Smooth muscle cell (in vitro differentiated cells): ENCODE results near the gene RPS3. TPM values are rescaled to one million over a fixed set of nuclear protein-coding genes. Genes with fewer than 3 reads are reported as not detected.

Source experiments
- DNase-seq: peaks from one replicate; lab custom pipeline; 2025; ENCODE audit not compliant: unreplicated experiment; lab: John Stamatoyannopoulos, UW
- H2AFZ ChIP-seq: fragments of 200-600 bp; sonication (generic); 2 replicates; pipeline ENCODE4 v1.6.0; 2016; ENCODE audit warnings: antibody characterized with exemption, low read depth, mild to moderate bottlenecking
- H3F3A ChIP-seq: fragments of 200-600 bp; sonication (generic); 2 replicates; pipeline ENCODE4 v1.6.0; 2017; ENCODE audit warnings: antibody characterized with exemption, low read depth
- H3K27ac ChIP-seq: fragments of 200-600 bp; sonication (generic); 2 replicates; pipeline ENCODE4 v1.5.1; 2016; ENCODE audit warnings: low read depth, mild to moderate bottlenecking
- H3K27me3 ChIP-seq: fragments of 200-600 bp; sonication (generic); 2 replicates; pipeline ENCODE4 v1.6.1; 2016; ENCODE audit warnings: low read depth, mild to moderate bottlenecking
- H3K36me3 ChIP-seq: fragments of 200-600 bp; sonication (generic); 2 replicates; pipeline ENCODE4 v1.5.1; 2016; ENCODE audit warnings: low read depth
- H3K4me1 ChIP-seq: fragments of 200-600 bp; sonication (generic); 2 replicates; pipeline ENCODE4 v1.5.1; 2016; ENCODE audit warnings: low read depth
- H3K4me2 ChIP-seq: fragments of 200-600 bp; sonication (generic); 2 replicates; pipeline ENCODE4 v1.6.0; 2016; ENCODE audit warnings: mild to moderate bottlenecking
- H3K4me3 ChIP-seq: fragments of 200-600 bp; sonication (generic); 2 replicates; pipeline ENCODE4 v1.5.1; 2016; ENCODE audit warnings: mild to moderate bottlenecking
- H3K79me2 ChIP-seq: fragments of 200-600 bp; sonication (generic); 2 replicates; pipeline ENCODE4 v1.6.0; 2016; ENCODE audit warnings: low read depth, mild to moderate bottlenecking
- H3K9ac ChIP-seq: fragments of 200-600 bp; sonication (generic); 2 replicates; pipeline ENCODE4 v1.6.0; 2016; ENCODE audit warnings: low read depth
- H3K9me3 ChIP-seq: fragments of 200-600 bp; sonication (generic); replicated peaks from 2 replicates; pipeline ENCODE4 v1.5.1; 2016; ENCODE audit warnings: low read depth
- H4K20me1 ChIP-seq: fragments of 200-600 bp; sonication (generic); 2 replicates; pipeline ENCODE4 v1.6.0; 2016; ENCODE audit warnings: low read depth
- CTCF ChIP-seq: fragments of 200-600 bp; sonication (generic); IDR thresholded peaks from 2 replicates; pipeline ENCODE4 v1.5.1; 2017; ENCODE audit warnings: borderline replicate concordance, mild to moderate bottlenecking, antibody characterized with exemption; ENCODE audit not compliant: insufficient read depth, poor library complexity, severe bottlenecking
- WGBS: methylation state at CpG from one replicate; pipeline ENCODE4 v1.1.7; 2016; ENCODE audit warnings: low lambda C conversion rate; 5-methylcytosine and 5-hydroxymethylcytosine counted together
- polyA plus RNA-seq: library from polyadenylated mRNA; unstranded; fragments of >200 nt; fragmentation: Nextera tagmentation; extraction: Ambion mirVana; gene quantifications from 2 replicates; pipeline ENCODE4 v1.2.1, GENCODE V29; 2016
- total RNA-seq: library from RNA; depleted of rRNA; stranded (reverse); fragments of >200 nt; gene quantifications from 2 replicates; pipeline ENCODE4 v1.2.3, GENCODE V29; 2014

RPS3 gene
- total and polyA plus RNA-seq, 2 experiments from 2014 or later: 794 to 989 TPM

- peak; percentile 74 for TF ChIP-seq CTCF
- peak overlapping the region; percentile 46 for H2AFZ ChIP-seq
- no peaks in the 10 kb centered on the region for H3K36me3 ChIP-seq
- no peaks in the 10 kb centered on the region for H4K20me1 ChIP-seq
- no peaks in the 10 kb centered on the region for H3K27me3 ChIP-seq
- H3K9me3 ChIP-seq: no peaks in the 10 kb centered on the region
- H3K9ac ChIP-seq: no peak overlapping the region
- H3K79me2 ChIP-seq: no peaks in the 10 kb centered on the region
- no peak for DNase-seq
- peaks cover 3% of the 10 kb centered on the region for H3F3A ChIP-seq
- no peaks in the 10 kb centered on the region for H3K4me1 ChIP-seq
- H3K4me3 ChIP-seq: no peak overlapping the region
- no peak overlapping the region for H3K27ac ChIP-seq
- H3K4me2 ChIP-seq: peak overlapping the region; percentile 63
- 26% methylated on average over 9 of the region's 9 CpGs for WGBS
These were observed 10.7 kb upstream of the RPS3 start for GRCh38 chr11:75388386-75389275.

GRCh38 chr11:75389276-75389605 lies 10.1 kb upstream of the RPS3 start:
- no peak for DNase-seq

GRCh38 chr11:75389925-75390324 lies 9.4 kb upstream of the RPS3 start:
- WGBS: 97% methylated on average over 7 of the region's 7 CpGs
- Histone ChIP-seq H3K27ac (no peak overlapping the region), H3K27me3 (no peaks in the 10 kb centered on the region), H3K4me3 (no peak overlapping the region), H3F3A (peaks cover 3% of the 10 kb centered on the region), H3K4me1 (no peaks in the 10 kb centered on the region), H3K9ac (no peak overlapping the region), H3K79me2 (no peaks in the 10 kb centered on the region), H2AFZ (no peak overlapping the region), H3K9me3 (no peaks in the 10 kb centered on the region), H3K36me3 (no peaks in the 10 kb centered on the region), H4K20me1 (no peaks in the 10 kb centered on the region), H3K4me2 (no peak overlapping the region)
- no peak for TF ChIP-seq CTCF
- no peak for DNase-seq

More at GRCh38 chr11:75389276-75389605, 10.1 kb upstream of the RPS3 start:
- Histone ChIP-seq H3K79me2 (no peaks in the 10 kb centered on the region), H3K4me2 (peak overlapping the region; percentile 63), H3K27ac (no peak overlapping the region), H2AFZ (peak overlapping the region; percentile 46), H3K4me1 (no peaks in the 10 kb centered on the region), H3K4me3 (no peak overlapping the region), H3F3A (peaks cover 3% of the 10 kb centered on the region), H4K20me1 (no peaks in the 10 kb centered on the region), H3K9me3 (no peaks in the 10 kb centered on the region), H3K27me3 (no peaks in the 10 kb centered on the region), H3K36me3 (no peaks in the 10 kb centered on the region), H3K9ac (no peak overlapping the region)
- WGBS: 43% methylated on average over 11 of the region's 11 CpGs
- no peak for TF ChIP-seq CTCF
